Measurements from ENCODE around the gene SELENOS.

- no peak for TF ChIP-seq ZNF274 (IDR thresholded peaks at IDR 0.05; ENCODE audit: low read depth, low read length)
- TF ChIP-seq SUZ12 (IDR thresholded peaks at IDR 0.05; ENCODE audit: extremely low read depth, insufficient read depth, insufficient read length), result no peak
These were observed 2.3 kb downstream of the SELENOS start for GRCh38 chr15:101275018-101275417.

Measured in NT2/D1 (cell line).